Thoracic aorta (tissue), 2 donors: Measurements from ENCODE around the gene CHST15. TPM values are rescaled to one million over a fixed set of nuclear protein-coding genes. Genes with fewer than 3 reads are reported as not detected.
A peak's percentile ranks its signal among the peaks of the same experiment; 100 is the strongest.

Experiments
- ATAC-seq: fragments of 150-250 bp; one replicate; pipeline ENCODE4 v1.8.0; 2017; ENCODE audit warnings: low read depth; ENCODE audit not compliant: insufficient number of reproducible peaks, low FRiP score
- DNase-seq: peaks from one replicate; pipeline ENCODE4 v3.0.0-alpha.2; 2020; ENCODE audit warnings: low spot score
- H3K27ac ChIP-seq, 2 donors: fragments of 200-600 bp; sonication (generic); 1 replicate in 1 of 2; 2 replicates in 1 of 2; pipeline ENCODE4 v1.5.1; 2016; ENCODE audit warnings: mild to moderate bottlenecking in 2 of 2, moderate library complexity in 2 of 2
- H3K27me3 ChIP-seq: fragments of 200-600 bp; sonication (generic); replicated peaks from 2 replicates; pipeline ENCODE4 v1.6.0; 2016; ENCODE audit warnings: mild to moderate bottlenecking; ENCODE audit not compliant: insufficient read depth
- H3K36me3 ChIP-seq: fragments of 200-600 bp; sonication (generic); one replicate; pipeline ENCODE4 v1.5.1; 2016
- H3K4me1 ChIP-seq, 2 donors: fragments of 200-600 bp; sonication (generic); 1 replicate in 1 of 2; 2 replicates in 1 of 2; pipeline versions ENCODE4 v1.5.1 to v1.6.0; 2016; ENCODE audit warnings: low read depth in 2 of 2, mild to moderate bottlenecking in 1 of 2; ENCODE audit not compliant: control insufficient read depth in 1 of 2
- H3K4me3 ChIP-seq: fragments of 200-600 bp; sonication (generic); 2 replicates; pipeline ENCODE4 v1.5.1; 2016; ENCODE audit warnings: mild to moderate bottlenecking
- H3K9me3 ChIP-seq: fragments of 200-600 bp; sonication (generic); 2 replicates; pipeline ENCODE4 v1.5.1; 2016
- CTCF ChIP-seq: fragments of 200-600 bp; sonication (generic); IDR thresholded peaks from one replicate; pipeline ENCODE4 v1.5.1; 2019; ENCODE audit warnings: antibody characterized with exemption
- total RNA-seq, 2 donors: library from RNA; depleted of rRNA; stranded (reverse); fragments of >200 nt; gene quantifications; one replicate each; pipeline versions ENCODE4 v1.1.0 to v1.2.3, GENCODE V29; 2016

CHST15 gene
- total RNA-seq, 2 donors from 2014 or later = 31.9 to 34.0 TPM

- TF ChIP-seq CTCF = no peak
- Histone ChIP-seq H3K27ac (no peak overlapping the region), H3K4me1 (peaks cover 3 to 20% of the 10 kb centered on the region in 2 donors), H3K9me3 (no peaks in the 10 kb centered on the region), H3K36me3 (peaks cover 15% of the 10 kb centered on the region), H3K4me3 (no peak overlapping the region), H3K27me3 (no peaks in the 10 kb centered on the region)
- DNase-seq (no peak), ATAC-seq (no peak)
Measured at GRCh38 chr10:124033887-124034218, 59.5 kb downstream of the CHST15 start.

- Histone ChIP-seq H3K4me1 (peaks cover 3 to 20% of the 10 kb centered on the region in 2 donors), H3K9me3 (no peaks in the 10 kb centered on the region), H3K27me3 (no peaks in the 10 kb centered on the region), H3K4me3 (no peak overlapping the region), H3K27ac (no peak overlapping the region), H3K36me3 (peaks cover 9% of the 10 kb centered on the region)
- ATAC-seq (peak; percentile 36), DNase-seq (no peak)
- TF ChIP-seq CTCF = no peak
Measured at GRCh38 chr10:124032971-124033886, 60.2 kb downstream of the CHST15 start.

- Histone ChIP-seq H3K9me3 (no peaks in the 10 kb centered on the region), H3K4me1 (peaks cover 3 to 21% of the 10 kb centered on the region in 2 donors), H3K4me3 (no peak overlapping the region), H3K27me3 (no peaks in the 10 kb centered on the region), H3K27ac (no peak overlapping the region), H3K36me3 (peaks cover 5% of the 10 kb centered on the region)
- TF ChIP-seq CTCF = no peak
- DNase-seq = no peak
- no peak for ATAC-seq
Measured at GRCh38 chr10:124032087-124032935, 61.1 kb downstream of the CHST15 start.

GRCh38 chr10:124030492-124031110 lies 62.8 kb downstream of the CHST15 start:
- TF ChIP-seq CTCF = no peak
- peaks cover 11 to 32% of the 10 kb centered on the region in 2 donors for H3K4me1 ChIP-seq
- no peaks in the 10 kb centered on the region for H3K36me3 ChIP-seq
- no peaks in the 10 kb centered on the region for H3K27me3 ChIP-seq
- H3K9me3 ChIP-seq = no peaks in the 10 kb centered on the region
- ATAC-seq (no peak), DNase-seq (no peak)
- H3K4me3 ChIP-seq = no peak overlapping the region
- no peak overlapping the region for H3K27ac ChIP-seq

- no peak for DNase-seq
- Histone ChIP-seq H3K4me3 (no peak overlapping the region), H3K27ac (no peak overlapping the region), H3K9me3 (no peaks in the 10 kb centered on the region), H3K27me3 (no peaks in the 10 kb centered on the region), H3K4me1 (peaks cover 11 to 33% of the 10 kb centered on the region in 2 donors), H3K36me3 (no peaks in the 10 kb centered on the region)
- ATAC-seq = no peak
- TF ChIP-seq CTCF = no peak
Measured at GRCh38 chr10:124030061-124030460, 63.3 kb downstream of the CHST15 start.
